ENCODE results near the gene RUFY1. TPM values are rescaled to one million over a fixed set of nuclear protein-coding genes. Genes with fewer than 3 reads are reported as not detected.

The RUFY1 gene
- total and polyA plus RNA-seq, 2 of the 13 experiments (the other 11 are each of a cell fraction or from before 2014, with no cell fraction given): 19.9 to 31.9 TPM

- TF ChIP-seq ZNF83 (CRISPR knock-in tag; IDR thresholded peaks at IDR 0.05; ENCODE audit: borderline replicate concordance) (no peak), THYN1 (CRISPR knock-in tag; IDR thresholded peaks at IDR 0.05; ENCODE audit: borderline replicate concordance, low read depth) (no peak), ZNF572 (CRISPR knock-in tag; IDR thresholded peaks at IDR 0.05) (no peak), FOXK1 (CRISPR knock-in tag; IDR thresholded peaks at IDR 0.05; ENCODE audit: borderline replicate concordance, low read depth) (no peak), NBN (conservative IDR thresholded peaks at IDR 0.05) (no peak), MEIS1 (CRISPR knock-in tag; IDR thresholded peaks at IDR 0.05; ENCODE audit: borderline replicate concordance) (no peak), BRCA1 (CRISPR knock-in tag; IDR thresholded peaks at IDR 0.05) (0 out of 2 replicates have a peak, but pooled peaks have one; percentile 33), ZNF20 (CRISPR knock-in tag; IDR thresholded peaks at IDR 0.05) (no peak), SIN3A (IDR thresholded peaks at IDR 0.05; ENCODE audit: borderline replicate concordance, low read depth, low read length) (no peak), HNF1A (IDR thresholded peaks at IDR 0.05; ENCODE audit: low read depth) (peak; percentile 97), HNF1A (CRISPR knock-in tag; IDR thresholded peaks at IDR 0.05; ENCODE audit: borderline replicate concordance) (peak; percentile 96), ZMYM2 (CRISPR knock-in tag; IDR thresholded peaks at IDR 0.05) (peak; percentile 69; the same call in 1 of the 2 replicates), ZBTB25 (CRISPR knock-in tag; IDR thresholded peaks at IDR 0.05) (no peak), ZBTB37 (CRISPR knock-in tag; IDR thresholded peaks at IDR 0.05) (no peak), ZNF766 (CRISPR knock-in tag; IDR thresholded peaks at IDR 0.05; ENCODE audit: borderline replicate concordance) (peak; percentile 33; the same call in 1 of the 2 replicates), SRSF9 (IDR thresholded peaks at IDR 0.05; ENCODE audit: borderline replicate concordance, insufficient read depth, low read depth, low read length, poor library complexity, severe bottlenecking) (no peak), ZNF580 (CRISPR knock-in tag; IDR thresholded peaks at IDR 0.05; ENCODE audit: borderline replicate concordance, low read depth) (peak; percentile 42; the same call in 1 of the 2 replicates), BRD4 (CRISPR knock-in tag; IDR thresholded peaks at IDR 0.05) (no peak), TARDBP (CRISPR knock-in tag; IDR thresholded peaks at IDR 0.05) (peak; percentile 54; the same call in 1 of the 2 replicates), ZNF747 (CRISPR knock-in tag; IDR thresholded peaks at IDR 0.05; ENCODE audit: borderline replicate concordance) (peak; percentile 60; the same call in 1 of the 2 replicates), NRL (CRISPR knock-in tag; IDR thresholded peaks at IDR 0.05; ENCODE audit: borderline replicate concordance) (no peak), ATRX (CRISPR knock-in tag; IDR thresholded peaks at IDR 0.05; ENCODE audit: borderline replicate concordance) (no peak)
These were observed 45.6 kb upstream of the RUFY1 start (continued) for GRCh38 chr5:179504600-179505396.
